ENCODE measurements around the gene MYL3.

Gene MYL3

DNA sequence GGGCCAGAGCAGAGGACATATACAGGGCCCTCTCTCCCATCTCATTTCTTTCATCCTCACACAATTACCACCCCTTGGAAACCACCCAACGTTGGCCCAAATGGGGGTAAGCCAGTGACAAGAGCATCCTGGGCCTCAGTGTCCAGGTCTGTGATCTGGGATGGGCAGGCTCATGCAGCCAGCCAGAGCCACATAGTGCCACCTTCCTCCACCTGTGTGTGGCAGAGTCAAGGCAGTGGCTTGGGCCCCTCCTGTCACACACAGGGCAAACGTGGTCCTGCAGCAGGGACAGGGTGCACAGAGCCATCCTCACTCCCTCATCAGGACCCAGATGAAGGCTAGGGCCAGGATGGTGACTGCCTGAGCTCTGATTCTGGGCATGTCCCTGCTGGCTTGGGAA is 2.3 kb upstream of the MYL3 start:
- DNase-seq (ENCODE audit: low read depth in 1 of 2, low spot score in 1 of 2), result no peak

DNA sequence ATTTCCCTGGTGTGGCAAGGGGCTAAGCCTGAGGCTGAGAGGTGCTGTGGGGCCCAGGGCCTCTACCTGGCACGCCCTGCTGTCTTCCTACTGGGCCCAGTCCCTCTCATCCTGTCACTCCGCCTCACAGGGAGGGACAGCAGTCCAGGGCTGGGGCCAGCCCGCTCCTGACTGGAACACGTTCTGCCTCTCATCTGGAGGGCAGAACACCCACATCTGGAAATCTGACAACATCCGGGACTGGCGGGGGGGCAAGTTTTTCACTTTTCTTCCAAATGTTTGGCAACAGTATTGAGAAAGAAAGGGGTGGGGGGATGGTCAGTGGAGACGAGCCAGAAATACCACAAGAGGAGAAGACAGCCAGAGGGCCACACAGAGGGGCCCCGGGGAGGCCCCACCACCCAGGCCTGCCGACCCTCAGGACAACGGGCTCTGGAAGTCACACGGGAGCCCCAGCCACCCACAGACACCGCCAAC is 1.8 kb upstream of the MYL3 start:
- no peak for DNase-seq (ENCODE audit: low read depth in 1 of 2, low spot score in 1 of 2)

DNA sequence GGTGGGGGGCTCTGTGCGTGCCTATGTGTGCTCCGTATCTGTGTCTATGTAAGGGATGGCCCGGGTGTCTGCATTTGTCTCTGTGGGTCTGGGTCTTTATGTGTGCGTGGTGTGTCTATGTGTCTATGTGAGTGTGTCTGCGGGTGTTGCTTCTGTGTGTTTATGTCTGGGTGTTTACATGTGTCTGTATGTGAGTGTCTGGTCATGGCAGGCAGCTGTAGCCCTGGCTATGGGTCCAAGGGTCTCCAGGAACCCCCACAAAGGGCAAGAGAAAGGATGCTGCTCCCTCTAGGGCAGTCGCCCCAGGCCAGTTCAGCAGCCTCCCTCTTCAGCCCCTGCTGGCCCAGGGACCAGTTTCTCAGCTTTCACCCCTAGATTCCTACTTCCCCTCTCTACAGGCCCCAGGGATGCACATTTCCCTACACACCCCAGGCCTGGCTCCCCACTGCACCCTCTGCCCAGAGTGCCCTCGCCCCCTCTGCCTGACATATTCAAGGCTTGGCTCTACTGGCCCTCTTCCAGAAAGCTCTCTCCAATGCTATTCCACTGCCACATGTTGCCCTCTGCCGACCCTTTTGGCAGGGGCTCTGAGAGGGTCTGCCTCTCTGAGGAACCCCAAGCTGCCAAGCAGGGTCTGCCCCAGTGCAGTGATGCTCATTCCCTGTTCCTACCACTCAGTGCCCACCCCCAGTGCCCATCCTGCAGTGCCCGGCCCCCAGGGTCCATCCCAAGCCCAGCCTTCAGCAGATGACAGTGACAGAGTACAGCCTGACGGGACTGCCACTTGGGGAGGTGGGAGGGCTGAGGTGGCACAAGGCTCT is 1.0 kb upstream of the MYL3 start:
- DNase-seq (ENCODE audit: low read depth in 1 of 2, low spot score in 1 of 2), result no peak

DNA sequence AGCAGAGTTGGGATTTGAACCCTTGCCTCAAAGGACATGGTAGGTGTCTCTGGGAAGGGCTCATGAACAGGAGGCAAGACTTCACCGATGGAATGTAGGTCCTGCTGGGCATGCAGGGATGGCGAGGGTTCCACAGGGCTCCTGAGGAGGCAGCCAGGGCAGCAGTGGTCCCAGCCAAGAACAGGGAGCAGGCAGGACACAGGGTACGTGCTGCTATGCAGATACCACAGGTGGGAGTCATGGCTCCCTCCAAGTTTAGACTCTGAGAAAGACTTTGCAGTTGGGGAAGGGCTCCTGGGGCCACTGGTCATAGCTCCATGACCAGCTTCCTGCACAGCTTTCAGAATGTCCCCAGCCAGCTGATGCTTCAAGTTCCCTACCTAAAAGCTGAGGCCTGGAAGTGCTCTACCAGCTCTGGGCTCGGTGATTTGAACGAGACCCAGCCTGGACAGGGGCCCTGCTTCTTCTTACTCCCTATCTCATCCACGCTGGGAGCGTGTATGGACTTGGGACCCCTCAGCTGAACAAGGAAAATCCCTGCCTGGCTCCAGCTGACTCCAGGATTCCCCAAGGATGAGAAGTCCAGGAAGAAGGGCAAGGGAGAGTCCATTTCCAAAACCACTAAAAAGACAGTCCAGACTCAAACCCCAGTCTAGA is 747 bp downstream of the MYL3 start:
- no peak for DNase-seq (ENCODE audit: low read depth in 1 of 2, low spot score in 1 of 2)

DNA sequence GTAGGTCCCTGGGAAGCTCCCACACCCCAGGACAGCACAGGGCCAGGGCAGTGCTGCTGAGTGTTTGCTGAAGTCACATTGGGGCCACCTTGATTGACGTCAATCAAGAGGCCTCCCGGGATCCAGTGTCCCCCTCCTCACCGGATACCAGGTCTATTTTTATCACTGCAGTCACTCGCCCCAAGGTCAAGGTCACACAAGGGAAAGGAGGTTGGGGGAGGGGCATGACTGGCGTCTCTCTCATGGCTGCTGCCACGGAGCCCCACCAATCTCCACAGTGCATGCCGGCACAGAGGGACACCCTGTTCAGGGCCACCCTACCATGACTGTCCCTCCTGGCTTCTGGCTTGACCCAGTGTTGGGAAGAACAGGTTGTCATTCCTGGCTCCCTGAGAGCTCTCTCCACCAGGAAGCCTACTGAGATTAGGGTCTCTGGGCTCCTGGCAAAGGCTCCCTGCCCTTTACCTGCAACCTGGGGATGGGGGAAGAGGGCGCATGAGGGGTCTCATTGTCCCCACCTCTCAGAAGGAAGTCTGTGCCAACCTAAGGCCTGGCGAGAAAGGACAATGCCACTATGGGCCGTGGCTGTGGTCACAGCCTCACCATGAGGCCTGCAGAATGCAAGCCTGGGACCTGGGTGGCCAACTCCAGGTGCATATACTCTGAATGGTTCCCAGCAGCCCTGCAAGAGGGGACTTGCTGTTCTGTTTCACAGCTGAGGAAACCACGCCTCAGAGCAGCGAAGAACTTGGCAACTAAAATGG is 1.5 kb downstream of the MYL3 start:
- DNase-seq (ENCODE audit: low read depth in 1 of 2, low spot score in 1 of 2), result no peak

DNA sequence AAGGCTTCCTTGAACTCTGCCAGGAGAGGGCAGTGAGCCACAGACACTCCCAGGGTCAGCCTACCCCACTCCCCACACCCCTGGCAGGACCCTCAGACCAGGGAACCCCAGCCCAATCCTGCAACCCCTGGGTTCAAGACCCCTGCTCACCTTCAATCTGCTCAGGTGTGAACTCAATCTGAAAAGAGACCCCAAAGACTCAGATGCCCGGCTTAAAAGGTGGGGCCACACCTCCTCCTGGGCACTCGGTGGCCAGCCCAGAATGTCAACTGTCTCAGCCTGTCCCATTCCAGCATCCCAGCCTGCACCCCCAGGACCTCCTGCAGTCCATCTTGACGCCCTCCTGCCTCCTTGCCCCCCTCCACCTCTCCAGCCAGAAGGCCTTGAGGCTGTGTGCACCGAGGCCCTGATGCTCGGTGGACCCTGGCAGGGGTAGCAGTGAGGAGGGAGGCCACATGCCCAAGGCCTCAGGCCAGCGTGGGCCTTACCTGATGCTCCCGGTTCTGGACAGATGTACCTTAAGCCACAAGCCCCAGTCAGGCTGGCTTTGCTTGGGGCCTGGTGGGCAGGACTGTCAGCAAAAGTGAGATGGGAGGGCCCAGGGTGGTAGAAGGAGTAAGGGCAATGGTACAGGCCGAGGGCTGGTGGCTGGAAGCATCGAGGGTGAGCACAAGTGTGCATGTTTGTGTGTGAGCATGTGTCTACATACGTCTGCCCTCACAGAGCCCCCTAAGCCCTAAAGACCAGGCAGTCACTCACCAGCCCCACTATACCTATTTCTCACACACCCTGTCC is 2.2 kb downstream of the MYL3 start:
- DNase-seq (ENCODE audit: low read depth in 1 of 2, low spot score in 1 of 2), result no peak

DNA sequence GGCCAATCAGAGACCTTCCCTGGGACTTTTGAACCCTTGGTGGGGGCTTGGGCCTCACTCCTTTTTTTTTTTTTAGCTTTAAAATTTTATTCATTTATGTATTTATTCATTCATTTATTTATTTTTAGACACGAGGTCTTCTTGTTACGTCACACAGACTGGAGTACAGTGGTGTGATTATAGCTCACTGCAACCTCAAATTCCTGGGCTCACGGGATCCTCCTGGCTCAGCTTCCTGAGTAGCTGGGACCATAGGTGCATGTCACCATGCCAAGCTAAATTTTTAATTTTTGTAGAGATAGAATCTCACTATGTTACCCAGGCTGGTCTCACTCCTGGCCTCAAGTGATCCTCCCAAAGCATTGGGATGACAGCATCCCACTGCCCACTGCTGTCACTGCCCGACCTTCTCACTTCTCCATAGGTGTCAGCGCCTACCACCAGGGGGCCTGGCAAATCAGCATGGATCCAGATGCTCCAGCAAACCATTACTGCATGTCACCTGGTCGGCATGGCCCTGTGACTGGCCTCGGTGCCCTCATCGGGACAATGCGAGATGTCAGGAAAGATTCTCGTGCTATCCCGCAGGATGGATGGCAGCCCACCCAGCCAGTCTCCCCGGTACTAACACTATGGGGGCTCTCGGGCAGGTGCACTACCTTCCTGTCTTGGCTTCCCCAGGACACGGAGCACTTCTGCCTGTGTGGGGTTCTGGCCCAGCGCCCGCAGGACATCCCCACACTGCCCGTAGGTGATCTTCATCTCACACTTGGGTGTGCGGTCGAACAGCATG is 3.0 kb downstream of the MYL3 start:
- DNase-seq (ENCODE audit: low read depth in 1 of 2, low spot score in 1 of 2), result no peak

DNA sequence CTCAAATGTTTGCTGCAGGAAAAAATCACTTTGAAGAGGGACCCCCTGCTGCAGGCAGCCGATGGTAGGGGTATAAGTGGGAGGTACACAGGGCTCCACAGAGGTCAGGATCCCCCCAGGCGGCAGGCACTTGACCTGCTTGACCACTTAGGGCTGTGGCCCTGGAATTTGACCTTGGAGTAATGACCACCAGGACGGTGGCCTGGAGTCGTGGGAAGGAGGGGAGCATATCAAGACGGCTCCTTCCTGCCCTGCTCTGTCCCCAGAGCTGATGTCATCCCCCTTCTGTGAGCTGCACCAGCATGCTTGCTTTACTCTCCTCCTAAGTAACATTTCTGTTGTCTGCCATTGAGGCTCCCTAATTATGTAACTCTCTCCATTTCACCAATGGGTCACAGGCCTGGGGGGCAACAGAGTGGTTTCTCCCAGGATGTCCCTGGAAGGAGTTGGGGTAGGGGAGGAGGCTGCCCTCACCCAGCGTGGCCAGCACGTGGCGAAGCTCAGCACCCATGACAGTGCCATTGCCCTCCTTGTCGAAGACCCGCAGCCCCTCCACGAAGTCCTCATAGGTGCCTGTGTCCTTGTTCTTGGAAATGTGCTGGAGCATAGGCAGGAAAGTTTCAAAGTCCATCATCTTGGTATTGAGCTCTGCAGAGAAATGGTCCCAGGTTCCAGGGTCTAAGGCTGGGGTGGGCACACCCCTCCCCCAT is 4.1 kb downstream of the MYL3 start:
- no peak for DNase-seq (ENCODE audit: low read depth in 1 of 2, low spot score in 1 of 2)

DNA sequence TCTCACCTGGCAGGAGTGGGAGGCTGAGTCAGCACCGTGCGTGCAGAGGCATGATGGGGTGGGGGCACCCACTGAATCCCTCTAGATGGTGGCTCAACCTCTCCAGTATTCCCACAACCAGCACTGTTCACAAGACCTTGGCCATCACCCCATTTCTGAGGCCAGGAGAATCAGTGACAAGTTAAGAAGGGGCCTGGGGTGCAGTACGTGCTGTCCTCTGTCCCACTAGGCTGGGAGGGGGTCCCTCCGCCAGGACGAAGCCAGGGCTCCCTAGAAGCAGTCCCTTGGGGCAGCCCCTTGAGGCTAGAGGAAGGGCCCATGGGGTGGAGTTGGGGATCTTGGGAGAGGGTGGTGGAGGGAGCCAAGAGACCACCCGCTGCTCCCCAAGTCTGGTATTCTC is 4.8 kb downstream of the MYL3 start:
- DNase-seq (ENCODE audit: low read depth in 1 of 2, low spot score in 1 of 2), result no peak

DNA sequence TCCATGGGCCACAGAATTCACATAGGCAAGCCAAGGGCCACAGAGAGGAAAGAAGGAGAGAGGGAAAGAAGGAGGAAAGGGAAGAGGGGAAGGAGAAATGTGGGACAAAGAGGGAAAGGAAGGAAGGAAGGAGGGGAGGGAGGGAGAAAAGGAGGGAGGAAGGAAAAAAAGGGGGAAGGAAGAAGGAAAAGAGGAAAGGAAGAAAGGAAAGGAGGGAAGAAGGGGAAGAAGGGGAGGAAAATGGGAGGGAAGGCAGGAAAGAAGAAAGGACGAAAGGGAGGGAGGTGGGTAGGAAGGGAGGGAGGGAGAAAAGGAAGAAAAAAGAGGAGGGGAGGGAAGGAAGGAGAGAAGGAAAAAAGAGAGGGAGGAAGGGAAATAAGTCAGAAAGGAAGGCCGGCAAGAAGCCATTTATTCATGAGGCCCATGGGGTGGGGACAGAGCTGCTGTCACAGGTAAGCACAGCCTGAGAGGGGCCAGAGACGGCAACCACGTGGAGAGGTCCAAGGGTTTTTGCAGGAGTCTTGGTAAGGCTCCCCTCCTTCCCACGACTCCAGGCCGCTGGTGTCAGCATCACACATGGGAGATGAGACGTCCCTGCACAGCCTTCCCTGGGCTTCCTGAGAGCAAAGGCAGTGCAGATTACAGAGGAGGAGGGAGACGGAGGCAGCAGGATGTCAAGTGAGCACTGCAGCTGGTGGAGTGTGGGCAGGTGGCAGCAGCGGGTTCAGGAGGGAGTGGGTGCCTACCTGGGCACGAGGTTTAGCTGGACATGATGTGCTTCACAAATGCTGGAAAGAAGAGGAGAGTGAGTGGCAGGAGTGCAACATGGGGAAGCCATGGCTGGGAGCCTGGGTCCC is 5.5 kb downstream of the MYL3 start:
- DNase-seq (ENCODE audit: low read depth in 1 of 2, low spot score in 1 of 2), result no peak

DNA sequence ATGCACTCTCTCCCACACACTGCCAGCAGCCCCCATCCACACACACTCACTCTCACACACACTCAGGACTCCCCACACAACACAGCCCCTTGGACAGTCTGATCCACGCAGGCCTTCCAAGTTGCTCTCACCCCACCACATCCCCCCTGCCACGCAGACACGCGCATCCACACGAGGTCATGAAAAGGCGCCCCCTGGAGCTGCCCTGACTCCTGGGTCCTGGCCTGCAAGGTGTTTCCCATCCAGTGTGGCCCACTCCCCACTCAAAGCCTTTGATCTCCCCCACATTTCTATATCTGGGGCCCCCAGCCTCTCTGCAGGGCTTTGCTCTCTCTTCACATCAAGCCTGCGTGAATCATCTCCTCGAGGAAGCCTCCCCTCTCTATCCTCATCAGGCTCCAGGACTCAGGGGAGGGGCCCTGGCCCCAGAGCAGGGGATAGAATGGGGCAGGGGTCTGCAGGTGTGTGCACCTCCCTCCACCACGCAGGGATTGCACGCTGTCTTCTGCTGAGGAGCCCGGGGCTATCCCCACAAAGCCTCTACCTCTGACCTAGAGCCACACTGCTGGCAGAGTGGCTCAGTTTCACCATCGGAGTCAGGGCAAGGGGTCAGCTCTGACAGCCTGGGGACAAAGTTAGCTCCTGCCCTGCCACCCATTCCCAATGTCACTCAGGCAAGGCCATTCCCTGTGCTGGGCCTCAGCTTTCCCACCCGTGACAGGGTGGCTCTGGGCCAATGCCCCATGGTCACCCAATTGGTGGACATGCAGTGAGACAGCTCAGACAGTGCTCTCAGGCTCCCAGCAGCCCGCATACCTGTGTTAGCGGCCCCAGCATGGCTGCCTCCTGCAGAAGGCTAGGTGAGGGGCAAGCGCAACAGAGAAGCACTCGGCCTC is 6.4 kb downstream of the MYL3 start:
- DNase-seq (ENCODE audit: low read depth in 1 of 2, low spot score in 1 of 2), result no peak

DNA sequence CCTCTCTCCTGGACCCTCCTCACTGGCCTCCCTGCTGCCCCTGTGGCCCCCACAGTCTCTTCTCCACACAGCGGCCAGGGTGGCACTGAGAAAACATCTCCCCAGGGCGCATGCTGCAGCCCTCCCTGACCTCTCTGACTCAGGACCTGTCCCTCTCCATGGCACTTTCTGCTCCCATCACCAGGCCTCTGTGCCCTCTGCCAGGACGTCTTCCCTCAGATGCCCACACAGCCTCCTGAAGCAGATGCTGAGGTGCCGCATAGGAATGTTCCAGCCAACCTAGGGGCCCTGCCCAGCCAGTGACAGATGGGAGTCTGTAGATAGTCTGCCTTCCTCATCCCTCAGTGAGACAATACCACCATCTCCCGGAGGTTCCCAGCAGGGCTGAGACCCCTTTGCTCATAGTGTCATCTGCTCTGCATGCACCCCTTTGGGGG is 8.7 kb downstream of the MYL3 start:
- no peak for DNase-seq (ENCODE audit: low read depth in 1 of 2, low spot score in 1 of 2)

DNA sequence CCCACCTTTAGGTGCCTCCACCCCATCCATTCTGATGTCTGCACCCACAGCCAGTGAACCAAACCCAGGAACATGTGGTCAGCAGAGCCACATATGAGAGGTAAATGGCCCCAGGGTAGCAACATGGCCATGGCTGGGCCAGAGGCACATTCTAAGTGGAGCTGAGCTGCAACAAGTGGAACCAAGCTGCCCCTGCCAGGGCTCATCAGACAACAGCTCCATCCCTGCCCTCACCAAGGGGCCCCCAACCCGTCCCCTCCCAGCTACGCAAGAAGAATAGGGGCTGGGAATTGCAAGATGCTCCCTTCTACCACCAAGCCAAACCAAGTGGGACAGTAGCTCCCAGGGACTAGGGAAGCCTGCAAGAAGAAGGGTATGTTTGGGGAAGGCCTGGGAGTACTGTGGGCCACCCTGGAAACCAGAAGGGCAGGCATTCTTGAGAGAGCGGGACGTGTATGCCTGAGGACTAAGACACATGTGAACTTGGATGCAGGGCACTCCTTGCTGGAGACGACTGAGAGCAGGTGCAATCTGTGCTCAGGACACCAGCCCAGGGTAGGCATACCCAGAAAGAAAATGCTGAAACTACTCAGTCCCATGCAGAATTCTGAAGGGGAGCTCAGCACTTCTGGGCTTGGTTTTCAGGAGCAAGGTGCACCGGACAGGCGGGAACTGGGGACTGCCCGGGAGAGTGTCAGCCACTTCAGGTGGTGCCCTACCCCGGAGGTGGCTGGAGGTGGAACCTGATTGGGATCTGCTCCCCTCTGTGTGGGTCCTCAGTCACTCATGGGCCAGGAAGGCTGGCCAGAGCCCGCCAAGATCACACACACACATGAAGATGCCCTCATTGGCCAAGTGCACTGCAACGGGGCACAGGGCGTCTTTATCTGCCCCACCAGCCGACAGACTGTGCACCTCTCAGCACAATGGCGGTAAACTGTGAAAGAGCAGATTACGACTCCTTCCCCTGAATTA is 9.5 kb downstream of the MYL3 start:
- no peak for DNase-seq (ENCODE audit: low read depth in 1 of 2, low spot score in 1 of 2)

DNA sequence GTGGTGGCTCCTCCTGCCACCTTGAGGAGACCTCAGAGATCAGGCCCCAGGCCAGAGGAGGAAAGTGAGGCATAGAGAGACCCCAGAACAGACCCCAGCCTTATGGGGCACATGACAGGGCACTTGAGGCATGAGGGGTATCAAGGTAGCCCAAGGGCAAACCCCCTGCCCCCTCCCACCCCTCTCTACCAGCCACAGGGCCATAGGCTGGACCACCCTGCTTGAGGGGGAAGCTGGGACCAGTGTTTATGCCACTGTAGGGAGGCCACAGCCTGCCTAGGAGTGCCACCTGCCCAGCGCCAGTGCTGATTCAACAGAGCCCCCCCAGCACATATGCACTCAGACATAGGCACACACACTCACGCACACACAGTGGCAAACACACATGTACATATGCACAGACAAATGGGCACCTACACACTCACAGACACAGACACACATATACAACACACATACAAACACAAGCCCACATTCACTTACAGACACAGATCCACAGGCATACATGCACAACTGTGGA is 10.3 kb downstream of the MYL3 start:
- no peak for DNase-seq (ENCODE audit: low read depth in 1 of 2, low spot score in 1 of 2)

DNA sequence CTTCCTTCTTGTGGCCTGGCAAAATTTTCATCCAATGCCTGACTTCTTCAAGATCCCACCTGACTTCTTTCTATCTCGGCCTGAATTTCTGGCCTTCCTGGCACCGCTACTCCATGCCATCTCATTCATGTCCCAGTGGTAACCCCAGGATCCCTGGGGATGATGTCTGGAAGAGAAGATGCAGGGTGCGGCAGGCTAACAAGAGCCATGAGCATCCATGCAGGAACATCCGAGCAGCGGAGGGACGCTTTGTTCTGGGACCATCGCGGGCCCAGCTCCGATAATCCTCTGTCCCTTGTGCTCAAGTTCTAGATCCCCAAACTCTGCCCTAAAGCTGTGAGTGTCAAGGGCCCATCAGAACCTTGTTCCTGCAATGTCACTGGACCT is 10.9 kb downstream of the MYL3 start:
- DNase-seq (ENCODE audit: low read depth in 1 of 2, low spot score in 1 of 2), result no peak
